ENCODE results near the gene RGS18. TPM values are rescaled to one million over a fixed set of nuclear protein-coding genes. Genes with fewer than 3 reads are reported as not detected.

Gene RGS18
- total RNA-seq, result not detected in 2 replicates

GRCh38 chr1:192158181-192158580 is at the start of gene RGS18:
RGS18 (plus strand) TSS chr1:192158462; CDS start chr1:192158638, 176 bp downstream.

Other genes starting within 250 kb of the RGS18 start
- not detected in 2 replicates for gene RGS21, start 158.5 kb downstream of the RGS18 start, total RNA-seq

All from hair follicle dermal papilla cell (primary cell).